GM19438 (cell line): ENCODE measurements around the gene CCDC91.
"Not testable (repeated sequence)": the region's sequence is repeated elsewhere in the genome, so short reads cannot be mapped to it uniquely, and the experiment has no call there.

Experiments
- ATAC-seq: cut with Tn5 transposase; IDR thresholded peaks from one replicate; pipeline ENCODE4 v1.9.1; 2021; ENCODE audit warnings: low read depth; ENCODE audit not compliant: unreplicated experiment

CCDC91 gene

DNA sequence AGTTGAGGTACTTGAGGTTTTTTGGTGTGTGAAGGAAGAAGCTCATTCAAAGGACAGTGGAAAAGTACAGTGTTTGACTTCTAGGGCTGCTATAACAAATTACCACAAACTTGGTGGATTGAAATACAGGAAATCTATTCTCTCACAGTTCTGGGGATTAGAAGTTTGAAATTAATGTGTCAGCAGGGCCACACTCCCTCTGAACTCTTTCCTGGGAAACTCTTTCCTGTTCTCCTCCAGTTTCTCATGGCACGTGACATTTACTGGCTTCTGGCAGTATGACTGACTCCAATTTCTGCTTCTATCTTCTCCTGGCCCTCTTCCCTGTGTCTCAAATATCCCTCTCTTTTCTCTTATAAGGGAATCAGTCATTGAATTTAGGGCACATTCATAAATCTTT lies 160.2 kb downstream of the CCDC91 start:
- ATAC-seq = no peak

DNA sequence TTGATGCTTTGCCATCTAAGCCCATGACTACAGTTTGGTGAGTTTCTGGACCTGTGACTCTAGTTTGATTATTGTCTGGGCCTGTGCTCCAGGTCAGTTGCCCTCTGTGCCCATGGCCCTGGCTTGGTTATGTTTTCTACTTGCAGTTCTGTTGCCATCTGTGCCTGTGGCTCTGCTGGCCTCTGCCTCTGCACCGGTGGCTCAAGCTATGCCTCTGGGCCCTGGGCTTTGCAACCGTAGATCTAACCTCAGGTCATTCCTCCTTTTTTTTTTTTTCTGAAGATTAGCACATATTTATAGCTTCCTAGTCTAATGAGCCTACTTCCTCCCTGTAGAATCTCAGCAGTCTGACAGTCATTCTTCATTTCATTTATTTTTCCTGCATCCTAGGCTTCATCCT lies 161.2 kb downstream of the CCDC91 start:
- ATAC-seq = no peak

DNA sequence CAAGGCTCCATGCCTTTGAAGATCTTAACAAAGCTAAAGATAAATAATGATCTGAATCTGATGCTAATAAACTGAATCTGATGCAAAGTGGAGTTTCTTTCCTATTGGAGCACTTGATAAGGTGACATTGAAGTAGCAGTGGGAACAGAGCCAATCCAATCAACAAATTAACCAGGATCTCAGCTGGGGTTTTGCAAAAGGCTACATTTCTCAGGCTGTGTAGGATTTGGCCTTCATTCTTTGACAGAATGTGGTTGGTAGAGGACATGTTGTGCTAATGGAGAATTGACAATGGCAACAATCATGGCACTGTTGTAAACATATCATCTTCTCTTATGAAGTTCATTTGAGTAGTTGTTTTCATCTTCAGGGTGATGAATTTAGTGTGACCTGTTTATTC lies 164.9 kb downstream of the CCDC91 start:
- ATAC-seq = no peak

DNA sequence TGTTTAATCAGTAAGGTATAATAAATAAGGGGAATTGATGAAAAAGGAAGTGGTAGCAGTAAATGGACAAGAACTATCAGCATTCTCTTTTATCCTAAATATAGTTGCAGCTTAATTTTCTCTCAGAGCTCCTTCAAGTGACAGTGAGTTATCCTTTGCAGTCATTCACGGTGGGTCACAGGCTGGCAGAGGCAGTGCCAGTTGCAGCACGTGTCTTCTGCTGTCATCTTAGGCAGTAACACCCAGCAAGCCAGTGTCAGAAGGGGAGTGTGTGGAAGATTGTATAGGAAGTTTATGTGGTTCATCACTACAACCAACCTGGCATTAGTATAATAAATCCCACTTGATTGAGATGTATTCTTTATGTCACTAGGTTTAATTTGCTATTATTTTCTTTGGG lies 170.0 kb downstream of the CCDC91 start:
- no peak for ATAC-seq

DNA sequence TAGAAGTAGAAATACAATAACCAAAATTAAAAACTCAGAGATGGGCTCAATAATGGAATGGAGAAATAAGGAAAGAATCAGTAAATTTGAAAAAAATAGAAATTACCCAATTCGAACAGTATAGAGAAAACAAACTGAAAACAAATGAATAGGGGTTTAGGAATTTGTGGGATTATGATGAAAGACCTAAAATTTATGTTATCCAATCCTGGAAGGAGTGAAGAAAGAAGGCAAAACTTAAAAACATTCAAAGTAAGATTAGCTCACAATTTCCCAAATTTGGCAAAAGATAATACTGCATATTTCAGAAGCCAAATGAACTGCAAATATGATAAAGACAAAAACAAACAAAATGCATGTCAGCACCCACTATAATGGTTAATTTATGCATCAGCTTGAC lies 177.1 kb downstream of the CCDC91 start:
- ATAC-seq = no peak

DNA sequence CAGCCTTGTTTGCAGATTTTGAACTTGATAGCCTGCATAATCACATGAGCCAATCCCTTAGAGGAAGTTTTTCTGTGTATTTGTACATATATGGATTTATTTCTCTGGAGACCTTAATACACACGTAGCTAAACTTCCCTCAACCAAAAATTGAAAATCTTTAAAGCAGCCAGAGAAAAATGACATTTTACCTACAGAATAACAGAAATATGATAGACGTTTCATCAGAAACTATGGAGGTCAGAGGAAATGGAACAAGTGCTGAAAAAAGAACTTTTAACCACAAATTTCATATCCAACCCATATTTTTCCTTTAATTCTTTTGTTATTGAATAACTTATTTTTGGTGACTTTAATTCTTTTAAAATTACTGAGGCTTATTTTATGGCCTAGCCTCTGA lies 177.7 kb downstream of the CCDC91 start:
- ATAC-seq = no peak

DNA sequence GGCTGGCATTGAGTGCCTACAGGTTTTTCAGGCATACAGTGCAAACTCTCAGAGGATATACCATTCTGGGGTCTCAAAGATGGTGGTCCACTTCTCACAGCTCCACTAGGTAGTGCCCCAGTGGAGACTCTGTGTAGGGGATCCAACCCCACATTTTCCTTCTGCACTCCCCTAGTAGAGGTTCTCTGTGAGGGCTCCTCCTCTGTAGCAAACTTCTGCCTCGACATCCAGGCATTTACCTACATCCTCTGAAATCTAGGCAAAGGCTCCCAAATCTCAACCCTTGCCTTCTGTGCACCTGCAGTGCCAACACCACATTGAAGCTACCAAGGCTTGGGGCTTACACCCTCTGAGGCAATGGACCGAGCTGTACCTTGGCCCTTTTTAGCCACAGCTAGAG lies 179.2 kb downstream of the CCDC91 start:
- ATAC-seq = no peak

DNA sequence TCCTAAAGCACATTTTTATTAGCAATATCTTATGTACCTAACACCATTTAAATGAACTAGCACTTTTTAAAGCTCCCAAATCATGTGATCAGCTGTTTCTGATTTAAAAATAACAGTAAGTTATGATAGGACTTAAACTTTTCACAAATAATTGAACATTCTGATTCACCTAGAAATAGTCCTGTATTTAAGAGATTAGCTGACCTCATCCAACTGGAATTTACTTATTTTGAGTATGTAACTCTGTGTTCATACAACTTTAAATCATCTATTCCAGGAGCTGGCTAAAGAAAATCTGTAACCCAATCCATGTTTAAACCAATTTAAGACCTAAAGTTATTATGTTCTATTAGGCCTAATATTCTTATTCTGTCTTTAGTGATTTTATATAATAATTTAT lies 184.3 kb downstream of the CCDC91 start:
- ATAC-seq = no peak

DNA sequence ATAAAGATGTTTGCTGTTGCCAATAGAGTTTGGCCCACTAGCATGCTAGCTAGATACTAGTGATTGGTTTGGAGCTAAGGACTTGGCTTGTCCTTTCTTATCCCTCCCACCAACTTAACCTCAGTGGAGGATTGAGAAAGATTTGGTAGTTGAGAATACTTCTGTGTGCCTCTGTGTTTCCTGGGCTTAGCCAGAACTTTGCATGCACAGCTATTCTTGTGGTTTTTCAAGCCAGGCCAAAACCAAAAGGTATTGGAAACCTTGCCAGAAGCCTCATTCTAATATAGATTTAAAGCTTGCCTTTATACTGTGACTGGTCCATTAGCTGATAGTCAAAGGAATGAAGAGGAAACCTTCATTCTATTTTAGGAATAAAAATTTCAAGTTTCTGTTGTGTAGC lies 188.5 kb downstream of the CCDC91 start:
- ATAC-seq = no peak

DNA sequence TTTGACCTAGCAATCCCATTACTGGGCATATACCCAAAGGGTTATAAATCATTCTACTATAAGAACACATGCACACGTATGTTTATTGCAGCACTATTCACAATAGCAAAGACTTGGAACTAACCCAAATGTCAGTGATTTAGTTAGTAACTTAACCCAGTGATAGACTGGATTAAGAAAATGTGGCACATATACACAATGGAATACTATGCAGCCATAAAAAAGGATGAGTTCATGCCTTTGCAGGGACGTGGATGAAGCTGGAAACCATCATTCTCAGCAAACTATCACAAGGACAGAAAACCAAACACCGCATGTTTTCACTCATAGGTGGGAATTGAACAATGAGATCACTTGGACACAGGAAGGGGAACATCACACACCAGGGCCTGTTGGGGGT lies 189.5 kb downstream of the CCDC91 start:
- not testable (repeated sequence) for ATAC-seq

DNA sequence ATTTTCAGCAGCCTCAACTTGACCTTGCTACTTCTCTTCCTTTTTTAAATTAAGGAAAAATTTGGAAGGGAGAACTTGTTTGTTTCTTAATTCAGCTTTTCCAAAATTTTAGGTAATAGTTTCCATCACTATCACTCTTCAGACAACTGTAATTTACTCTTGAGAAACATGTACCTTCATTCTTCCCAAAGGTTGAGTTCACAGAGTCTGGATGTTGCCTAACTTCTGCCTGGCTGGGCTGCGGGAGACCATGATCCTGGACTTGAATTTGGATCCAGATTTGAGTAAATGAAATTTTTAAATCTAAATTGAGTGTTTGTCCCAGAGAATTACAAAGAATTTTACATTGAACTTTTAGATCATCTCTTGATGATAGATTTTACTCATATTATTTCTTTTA lies 193.1 kb downstream of the CCDC91 start:
- no peak for ATAC-seq

DNA sequence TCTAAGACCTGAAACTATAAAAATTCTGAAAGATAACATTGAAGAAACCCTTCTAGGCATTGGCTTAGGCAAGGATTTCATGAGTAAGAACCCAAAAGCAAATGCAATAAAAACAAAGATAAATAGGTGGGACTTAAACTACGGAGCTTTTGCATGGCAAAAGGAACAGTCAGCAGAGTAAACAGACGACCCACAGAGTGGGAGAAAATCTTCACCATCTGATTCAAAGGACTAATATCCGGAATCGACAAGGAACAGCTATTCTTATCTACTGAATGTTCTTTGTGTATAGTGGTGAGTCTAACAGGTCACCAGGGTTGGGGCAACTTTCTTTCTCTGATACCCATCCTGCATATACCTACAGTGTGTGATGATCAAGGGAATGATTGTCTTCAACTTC lies 198.6 kb downstream of the CCDC91 start:
- ATAC-seq = no peak

DNA sequence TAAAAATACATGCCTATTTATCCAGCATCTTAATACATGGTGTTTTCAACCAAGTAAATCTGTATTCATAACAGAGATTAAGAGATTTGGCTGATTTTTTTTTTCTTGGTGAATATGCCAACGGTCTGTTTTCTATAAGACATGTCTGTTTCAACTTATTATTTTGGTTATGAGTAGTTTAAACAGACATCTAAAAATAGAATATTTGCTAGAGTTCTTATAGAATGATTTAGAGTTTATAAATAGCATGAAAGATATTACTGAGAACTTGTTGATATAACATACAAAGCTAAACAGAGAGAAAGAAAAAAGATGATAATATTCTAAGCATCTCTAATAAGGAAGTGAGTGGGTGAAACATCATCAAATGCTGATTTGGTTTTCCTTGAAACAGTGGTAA lies 199.9 kb downstream of the CCDC91 start:
- no peak for ATAC-seq

DNA sequence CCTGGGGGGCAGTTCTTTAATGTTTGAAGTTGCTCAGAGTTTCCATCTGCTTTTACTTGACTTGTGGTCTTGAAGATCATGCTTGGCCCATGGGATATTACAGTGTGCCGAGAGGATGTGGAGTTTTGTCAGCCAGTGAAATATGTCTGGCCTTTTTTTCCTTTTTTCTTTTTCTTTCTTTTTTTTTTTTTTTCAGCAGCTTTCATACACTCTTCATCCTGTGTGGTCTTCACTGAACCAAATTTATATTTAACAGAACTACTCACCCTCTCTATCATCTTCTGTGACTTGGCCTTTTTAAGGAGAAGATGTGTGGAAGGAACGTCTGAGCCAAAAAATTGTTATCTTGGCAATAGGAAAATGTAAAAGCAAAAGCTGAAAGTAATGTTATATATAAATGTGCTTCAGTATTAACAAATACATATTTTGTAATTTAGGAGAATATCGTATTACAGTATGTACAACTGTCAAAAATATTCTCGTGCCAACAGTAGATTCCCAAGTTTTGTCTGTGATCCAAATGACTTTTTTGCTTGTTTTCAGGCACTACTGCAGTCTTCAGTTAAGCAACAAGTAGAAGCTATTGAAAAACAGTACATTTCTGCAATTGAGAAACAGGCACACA lies 200.6 kb downstream of the CCDC91 start:
- ATAC-seq = no peak

DNA sequence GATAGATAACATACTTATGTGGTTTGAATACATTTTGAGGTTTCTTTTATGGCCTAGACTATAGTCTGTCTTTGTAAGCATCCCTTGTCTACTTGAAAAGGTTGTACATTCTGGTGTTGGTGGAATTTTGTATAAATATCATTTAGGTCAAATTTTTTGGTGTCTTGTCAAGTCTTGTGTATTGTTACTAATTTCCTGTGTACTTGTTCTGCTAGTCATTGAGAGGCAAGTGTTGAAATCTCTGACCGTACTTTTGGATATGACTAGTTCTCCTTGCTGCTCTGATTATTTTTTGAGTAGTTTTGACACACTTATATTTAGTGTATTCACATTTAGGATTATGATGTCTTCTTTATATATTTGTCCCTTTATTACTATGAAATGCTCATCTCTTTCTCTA lies 219.6 kb downstream of the CCDC91 start:
- no peak for ATAC-seq

DNA sequence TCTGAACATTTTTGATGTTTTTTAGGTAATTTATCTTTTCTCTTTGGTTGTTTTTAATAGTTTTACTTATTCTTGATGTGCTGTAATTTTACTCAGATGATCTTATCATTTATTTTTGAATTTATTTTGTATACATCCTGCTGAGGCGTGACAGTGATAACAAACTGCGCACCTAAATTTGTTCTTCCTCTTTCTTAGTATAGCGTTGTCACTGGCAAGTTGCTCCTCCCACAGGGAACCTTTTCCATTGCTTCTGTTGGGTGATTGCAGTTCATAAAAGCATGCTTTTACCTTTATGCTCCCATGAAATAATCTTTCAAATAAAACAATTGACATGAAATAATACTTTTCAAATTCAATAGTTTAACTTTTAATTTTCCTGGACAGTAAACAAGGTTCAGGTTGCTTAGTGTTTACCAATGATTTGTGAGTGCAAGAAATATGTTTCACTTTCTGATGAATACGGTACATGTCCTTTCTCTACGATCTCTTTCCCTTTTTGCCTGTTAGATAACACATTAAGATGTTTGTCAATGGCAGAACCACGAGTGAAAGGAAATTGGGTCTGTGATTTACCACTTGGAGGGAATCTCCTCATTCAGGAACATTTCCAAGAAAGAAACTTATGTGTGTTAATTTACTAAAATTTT lies 223.3 kb downstream of the CCDC91 start:
- ATAC-seq = no peak

DNA sequence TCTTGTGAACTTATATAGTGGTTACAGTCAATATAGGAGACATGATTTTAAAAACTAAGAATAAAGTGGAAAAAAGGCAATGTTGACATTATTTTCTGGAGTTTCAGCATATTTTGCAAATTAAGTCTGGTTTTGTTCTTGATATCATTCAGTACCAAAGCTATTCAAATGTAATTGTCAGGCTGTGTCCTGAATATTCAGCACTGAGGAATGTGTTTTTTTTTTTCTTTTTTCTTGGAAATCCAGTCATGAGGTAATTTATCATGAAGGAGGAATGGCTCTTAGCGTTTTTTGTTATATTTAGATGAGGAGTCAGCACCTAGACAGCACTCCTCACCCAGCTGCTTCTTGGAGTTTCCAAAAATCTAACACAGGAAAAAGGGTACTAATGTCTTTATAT lies 225.5 kb downstream of the CCDC91 start:
- ATAC-seq = no peak

DNA sequence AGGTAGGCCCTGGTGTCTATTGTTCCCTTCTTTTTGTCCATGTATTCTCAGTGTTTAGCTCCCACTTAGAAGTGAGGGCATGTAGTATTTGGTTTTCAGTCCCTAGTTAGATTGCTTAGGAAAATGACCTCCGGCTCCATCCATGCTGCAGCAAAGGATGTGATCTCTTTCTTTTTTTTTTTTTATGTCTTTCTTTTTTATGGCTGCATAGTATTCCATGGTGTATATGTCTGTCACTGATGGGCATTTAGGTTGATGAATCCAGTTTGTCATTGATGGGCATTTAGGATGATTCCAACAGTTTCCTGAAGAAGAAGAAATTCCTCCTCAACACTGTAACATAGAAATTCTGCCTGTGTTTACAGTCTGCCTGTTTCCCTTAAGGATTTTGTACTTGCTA lies 231.1 kb downstream of the CCDC91 start:
- ATAC-seq = no peak

DNA sequence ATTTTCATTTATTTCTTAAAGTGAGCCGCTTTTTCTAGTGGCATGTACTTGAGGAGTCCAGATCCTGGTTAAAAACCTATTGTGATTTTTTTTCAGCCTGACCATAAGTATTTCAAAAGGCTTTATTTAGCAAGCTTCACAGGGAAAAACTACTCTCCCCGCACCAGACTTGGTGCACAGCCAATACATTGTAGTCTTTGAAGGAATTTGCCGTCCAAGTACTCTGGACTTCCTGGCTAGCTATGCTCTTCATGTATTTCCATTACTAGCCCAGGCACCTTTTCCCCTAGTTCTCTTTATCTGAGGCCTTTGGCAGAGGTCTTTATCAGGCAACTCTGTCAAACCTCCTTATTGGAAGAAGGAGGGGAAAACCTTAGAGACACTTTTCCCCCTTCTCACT lies 234.7 kb downstream of the CCDC91 start:
- no peak for ATAC-seq

DNA sequence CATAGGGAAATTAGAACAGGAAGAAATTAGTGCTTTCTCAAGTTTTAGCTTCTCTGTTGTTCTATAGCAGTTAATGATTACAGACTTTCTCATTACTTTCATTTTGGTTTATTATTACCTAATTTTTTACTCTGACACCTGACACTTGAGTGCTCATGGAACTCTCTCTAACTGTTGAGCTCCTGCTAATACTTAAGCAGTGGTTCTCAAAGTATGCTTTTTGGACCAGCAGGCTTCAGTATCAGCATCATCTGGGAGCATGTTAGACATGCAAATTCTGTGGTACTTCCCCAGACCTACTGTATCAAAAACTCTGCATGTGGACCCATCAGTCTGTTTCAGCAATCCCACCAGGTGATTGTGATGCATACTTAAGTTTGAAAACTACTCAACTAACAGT lies 235.3 kb downstream of the CCDC91 start:
- ATAC-seq = peak; percentile 67

DNA sequence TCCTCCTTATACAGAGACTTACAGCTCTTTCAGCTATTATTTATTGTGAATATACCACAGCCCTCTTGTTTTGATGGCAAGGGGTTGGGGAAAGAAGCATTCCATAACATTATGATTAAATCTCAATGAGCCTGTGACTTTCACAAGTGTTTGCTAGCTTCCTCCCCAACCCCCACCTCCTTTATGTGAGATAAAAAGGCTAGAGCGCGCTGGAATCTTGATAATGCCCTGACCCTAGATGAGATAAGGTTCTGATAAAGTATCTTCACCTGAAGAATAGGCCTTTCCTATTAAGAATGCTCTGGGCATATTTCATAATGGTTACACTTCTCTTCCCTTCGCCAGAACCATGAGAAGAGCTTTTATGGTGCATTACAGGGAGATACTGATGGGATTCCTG lies 236.8 kb downstream of the CCDC91 start:
- ATAC-seq = no peak

DNA sequence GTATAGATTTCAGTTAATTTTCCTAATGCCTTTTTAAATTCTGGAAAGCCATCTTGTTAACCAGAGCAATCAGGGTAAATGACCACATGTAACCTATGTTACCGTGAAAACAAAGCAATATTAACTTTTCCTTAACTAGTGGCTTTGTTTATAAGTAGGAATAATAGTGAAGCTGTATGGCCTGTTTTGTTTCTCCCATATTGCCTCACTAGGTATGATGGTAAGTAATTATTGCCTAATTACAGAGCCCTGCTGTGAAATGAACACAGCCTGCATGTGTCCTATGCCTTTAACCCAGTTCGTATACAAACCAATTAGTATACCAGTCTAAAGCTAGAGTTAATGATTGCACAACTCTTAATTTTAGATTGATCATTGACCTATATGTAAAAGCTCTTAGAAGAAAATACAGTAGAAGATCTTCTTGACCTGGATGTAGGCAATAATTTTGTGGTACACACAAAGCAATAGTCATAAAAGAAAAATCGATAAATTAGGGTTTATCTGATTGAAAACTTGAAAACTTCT lies 249.9 kb downstream of the CCDC91 start:
- no peak for ATAC-seq

DNA sequence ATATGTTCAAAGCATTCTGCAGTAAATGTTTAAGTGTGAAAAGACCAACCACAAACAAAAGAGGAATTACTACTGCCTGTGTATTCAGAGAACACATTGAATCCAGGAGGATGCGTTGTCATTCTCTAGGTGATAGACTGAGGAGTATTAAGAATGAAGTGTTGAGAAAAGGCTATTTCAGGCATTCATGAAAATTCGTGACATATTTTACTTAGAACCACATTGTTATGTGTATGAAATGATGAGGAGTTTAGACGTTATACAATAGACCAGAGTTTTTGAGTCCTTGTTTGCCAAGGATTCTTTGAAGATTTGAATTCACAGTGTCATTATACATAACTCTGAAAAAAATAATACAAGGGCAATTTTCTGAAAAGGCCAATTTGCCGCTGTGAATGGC lies 251.8 kb downstream of the CCDC91 start:
- no peak for ATAC-seq
